NCI-H1105 treated with DMSO at 0.1 percent for 48 hours (cell line): Measurements from ENCODE around the gene LZTR1.

ENCODE experiments used
- DNase-seq: peaks from one replicate; lab custom pipeline; 2025; lab: John Stamatoyannopoulos, UW

LZTR1 gene

DNA sequence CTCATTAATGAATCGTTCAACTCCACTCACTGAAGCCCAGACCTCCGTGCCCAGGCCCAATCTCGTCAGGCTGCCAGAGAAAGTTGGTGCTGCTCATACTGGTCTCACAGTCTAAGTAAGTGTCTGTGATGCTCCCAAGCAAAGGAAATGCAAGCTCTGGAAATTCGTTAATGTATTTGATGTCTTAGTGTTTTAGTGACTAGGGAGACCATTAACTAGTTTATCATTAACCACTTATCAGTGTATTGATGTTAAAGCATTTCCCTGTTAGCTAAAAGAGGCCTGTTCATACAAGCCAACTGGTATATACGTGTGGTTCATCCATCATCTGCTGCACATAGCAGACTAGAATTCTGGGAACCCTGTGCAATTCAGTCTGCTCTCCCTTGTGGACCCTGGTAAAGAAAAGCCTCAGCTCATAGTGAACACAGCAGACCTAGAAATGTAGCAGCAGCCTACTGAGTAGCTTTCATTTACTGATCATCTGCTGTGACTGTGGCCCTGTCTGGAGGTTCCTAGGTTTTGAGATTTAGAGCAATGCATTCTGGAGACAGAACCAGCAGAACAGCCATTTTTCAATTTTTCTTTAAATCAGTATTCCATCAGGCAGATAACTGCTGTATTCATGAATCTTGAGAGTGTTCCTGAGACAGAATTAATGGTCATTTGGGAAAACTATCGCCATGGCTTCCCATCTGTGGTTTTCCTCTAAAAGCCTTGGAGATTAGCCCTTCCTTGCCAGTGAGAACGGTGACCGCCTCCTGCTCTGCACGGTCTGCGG, 30.8 kb upstream of the LZTR1 start:
- no peak for DNase-seq

DNA sequence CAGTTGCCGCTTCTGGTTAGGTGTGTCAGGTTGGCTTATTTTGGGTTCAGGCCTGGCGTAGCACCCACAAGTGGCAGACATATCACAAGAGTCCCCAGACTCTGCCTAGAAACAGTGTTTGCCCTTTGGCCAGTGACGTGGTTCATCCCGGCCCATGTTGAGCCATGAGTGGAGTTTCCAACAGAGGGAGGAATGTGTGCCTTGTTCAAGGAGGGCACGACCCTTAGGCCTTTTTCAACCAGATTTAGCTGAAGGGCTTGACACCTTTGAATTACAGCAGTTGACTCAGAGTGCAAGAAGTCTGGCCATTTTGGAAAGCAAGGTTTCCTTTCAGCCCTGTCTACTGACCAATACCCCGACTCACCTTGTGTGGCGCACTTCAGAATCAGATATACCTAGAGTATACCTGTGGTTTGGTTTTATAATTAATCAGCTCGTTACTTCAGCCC, 30.1 kb upstream of the LZTR1 start:
- DNase-seq: no peak

DNA sequence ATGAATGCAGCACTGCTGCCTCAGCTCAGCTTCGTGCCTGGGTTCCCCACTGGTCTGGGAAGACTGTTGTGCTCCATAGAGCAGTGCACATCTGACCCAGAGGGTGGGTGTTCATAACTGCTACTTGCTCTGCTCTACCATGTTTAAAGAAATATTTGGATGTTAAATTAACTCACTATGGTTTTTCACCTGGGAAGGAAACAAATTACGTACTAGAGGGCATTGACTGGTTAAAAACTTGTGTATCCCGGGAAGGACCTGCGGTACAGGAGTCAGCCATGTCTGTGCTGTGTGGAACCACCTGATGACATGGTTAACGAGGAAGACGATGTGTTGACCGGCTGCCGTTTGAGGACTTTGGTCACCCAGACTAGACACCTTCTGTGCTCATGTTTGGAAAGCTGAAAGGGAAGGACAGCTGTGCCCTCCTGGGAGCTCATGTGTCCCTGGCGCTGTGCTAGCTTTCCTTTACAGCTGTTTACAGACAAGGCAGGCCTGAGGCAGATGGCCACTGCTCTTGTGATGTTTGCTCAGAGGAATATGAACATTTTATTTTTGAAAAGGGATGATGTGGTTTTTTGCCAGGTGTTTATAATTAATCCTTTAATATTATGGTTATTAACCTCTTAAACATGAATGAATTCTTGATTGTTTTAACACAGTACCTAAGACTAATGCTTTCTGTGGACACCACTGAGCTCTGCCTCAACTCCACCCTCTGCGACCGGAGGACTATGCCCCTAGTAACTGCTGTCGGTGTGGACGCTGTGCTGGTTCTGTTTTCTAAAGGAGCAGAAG, 29.4 kb upstream of the LZTR1 start:
- DNase-seq: no peak

DNA sequence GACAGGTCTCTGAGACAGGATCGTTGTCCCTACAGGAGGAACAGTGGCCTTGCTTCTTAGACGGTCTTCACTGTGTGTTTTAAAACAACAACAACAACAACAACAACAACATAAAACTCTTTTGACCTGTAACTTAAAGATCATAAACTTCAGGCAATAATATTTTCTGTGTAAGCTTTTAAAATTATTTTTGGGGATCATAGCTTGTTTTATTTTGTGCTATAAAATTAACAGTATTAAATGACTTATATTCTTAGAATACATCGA, 28.8 kb upstream of the LZTR1 start:
- DNase-seq: no peak

DNA sequence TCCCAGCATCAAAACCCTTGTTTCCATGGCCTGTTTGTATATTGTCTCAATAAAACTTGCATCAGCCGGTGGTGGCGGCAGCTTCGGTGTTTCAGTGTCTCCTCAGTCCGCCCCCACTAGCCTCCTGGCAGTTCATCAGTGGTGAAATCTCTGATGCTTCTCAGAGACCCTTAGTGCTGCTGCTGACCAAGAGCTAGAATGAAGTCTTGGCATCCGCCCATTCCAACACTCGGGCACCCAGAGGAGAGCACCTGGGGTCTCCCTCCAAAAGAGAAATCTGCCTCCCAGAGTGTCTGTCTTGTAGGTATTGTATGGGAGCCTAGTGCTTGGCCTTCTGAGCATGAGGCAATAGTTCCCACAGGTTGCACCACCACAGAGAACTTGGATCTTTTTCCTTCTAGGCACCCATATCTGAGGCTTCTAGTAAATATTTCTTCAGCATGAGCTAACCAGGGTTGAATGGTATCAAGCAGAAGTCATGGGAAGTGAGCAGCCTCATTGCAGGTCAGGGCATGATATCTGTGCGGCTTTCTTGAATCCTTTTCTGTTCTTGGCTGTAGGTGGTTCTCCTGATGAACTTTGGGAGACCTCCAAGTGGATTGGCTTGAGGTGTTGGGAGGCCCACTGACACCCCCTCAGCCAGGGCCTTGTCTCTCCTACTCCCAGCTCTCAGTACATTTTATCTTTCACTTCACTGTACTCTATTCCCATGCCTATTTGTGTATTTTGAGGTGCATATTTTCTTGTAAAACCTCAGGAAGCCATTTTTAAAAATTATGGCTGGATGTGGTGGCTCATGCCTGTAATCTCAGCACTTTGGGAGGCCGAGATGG, 28.2 kb upstream of the LZTR1 start:
- DNase-seq: no peak

- DNase-seq: no peak
These were observed 26.5 kb upstream of the LZTR1 start for GRCh38 chr22:20955548-20955947.

- no peak for DNase-seq
These were observed 25.6 kb upstream of the LZTR1 start for GRCh38 chr22:20956258-20957101.

- DNase-seq: no peak
These were observed 24.9 kb upstream of the LZTR1 start for GRCh38 chr22:20957102-20957682.

- DNase-seq: no peak
These were observed 24.2 kb upstream of the LZTR1 start for GRCh38 chr22:20957683-20958431.

DNA sequence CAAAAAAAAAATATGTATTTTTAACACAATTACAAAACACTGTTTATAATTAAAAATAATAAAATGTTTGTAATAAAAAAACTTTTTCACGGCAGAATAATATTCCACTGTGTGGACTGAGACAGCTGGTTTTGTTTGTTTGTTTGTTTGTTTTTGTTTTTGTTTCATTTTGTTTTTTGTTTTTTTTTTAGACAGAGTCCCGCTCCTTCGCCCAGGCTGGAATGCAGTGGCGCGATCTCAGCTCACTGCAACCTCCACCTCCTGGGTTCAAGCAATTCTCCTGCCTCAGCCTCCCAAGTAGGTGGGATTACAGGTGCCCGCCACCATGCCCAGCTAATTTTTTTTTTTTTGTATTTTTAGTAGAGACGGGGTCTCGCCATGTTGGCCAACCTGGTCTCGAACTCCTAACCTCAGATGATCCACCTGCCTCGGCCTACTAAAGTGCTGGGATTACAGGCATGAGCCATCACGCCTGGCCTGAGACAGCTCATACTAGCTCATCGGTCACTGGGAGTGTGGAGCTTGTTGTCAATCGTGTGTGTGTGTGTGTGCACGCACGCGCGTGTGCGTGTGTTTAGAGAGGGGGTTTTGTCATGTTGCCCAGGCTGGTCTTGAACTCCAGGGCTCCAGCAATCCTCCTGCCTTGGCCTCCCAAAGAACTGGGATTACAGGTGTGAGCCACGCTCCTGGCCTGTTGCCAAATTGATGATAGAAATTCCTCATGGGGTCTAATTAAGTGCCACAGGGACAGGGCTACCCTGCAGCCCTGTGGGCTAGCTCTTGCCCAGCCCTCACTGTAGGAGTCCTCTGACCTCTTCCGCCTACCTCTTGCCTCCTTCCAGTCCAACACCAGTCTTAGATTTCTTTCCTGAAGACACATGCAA, 22.3 kb upstream of the LZTR1 start:
- no peak for DNase-seq

DNA sequence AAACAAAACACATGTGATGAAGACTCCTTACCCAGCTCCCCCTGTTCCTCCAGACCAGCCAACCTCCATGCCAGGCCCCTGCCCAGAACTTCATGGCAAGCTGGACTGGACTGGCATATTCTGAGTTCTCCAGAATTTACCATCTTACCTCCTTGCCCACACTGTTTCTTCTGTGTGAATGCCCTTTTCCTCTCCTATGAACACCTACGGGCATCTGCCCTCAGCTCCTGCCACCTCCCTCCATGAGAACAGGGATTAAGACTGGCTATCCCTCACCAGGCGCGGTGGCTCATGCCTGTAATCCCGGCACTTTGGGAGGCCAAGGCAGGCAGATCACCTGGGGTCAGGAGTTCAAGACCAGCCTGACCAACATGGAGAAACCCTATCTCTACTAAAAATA, 21.5 kb upstream of the LZTR1 start:
- no peak for DNase-seq

DNA sequence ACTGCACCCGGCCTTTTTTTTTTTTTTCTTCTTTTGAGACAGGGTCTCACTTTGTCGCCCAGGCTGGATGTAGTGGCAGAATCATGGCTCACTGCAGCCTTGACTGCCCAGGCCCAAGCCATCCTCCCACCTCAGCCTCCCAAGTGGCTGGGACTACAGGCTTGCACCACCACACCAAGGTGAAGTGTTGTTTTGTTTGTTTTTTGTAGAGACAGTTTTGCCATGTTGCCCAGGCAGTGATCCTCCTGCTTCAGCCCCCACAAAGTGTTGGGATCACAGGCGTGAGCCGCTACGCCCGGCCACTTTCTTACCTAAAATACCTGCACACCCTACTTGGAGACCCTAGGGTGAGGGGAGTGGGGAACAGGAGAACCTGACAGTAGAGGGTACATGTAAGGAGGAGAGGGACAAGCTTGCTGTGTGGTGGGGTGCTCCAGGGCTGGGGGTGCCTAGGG, 19.6 kb upstream of the LZTR1 start:
- no peak for DNase-seq

- no peak for DNase-seq
These were observed 18.7 kb upstream of the LZTR1 start for GRCh38 chr22:20963201-20964052.

- no peak for DNase-seq
These were observed 17.9 kb upstream of the LZTR1 start for GRCh38 chr22:20964090-20964798.

DNA sequence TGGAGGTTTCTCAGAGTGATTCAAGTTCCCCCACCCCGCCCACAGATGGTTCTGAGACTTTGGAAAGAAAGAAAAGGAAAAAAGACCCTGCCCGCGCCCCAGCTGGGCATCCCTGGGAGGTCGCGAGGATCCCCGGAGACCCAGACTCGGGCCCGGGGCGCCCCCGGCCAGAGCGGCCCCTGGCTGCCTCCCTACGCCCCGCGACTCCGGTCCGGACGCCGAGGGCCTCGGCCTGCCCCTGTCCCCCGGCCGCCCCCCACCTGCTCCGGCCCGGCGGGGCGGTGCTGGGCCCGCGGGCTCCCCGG, 17.3 kb upstream of the LZTR1 start:
- DNase-seq: no peak

- DNase-seq: no peak
These were observed 16.8 kb upstream of the LZTR1 start for GRCh38 chr22:20965104-20965887.
